Keratinocyte (primary cell): ENCODE results near the gene RPP21. TPM values are rescaled to one million over a fixed set of nuclear protein-coding genes. Genes with fewer than 3 reads are reported as not detected.

Experiments
- DNase-seq: peaks from one replicate; pipeline ENCODE4 v3.0.0-alpha.2; 2011; ENCODE audit warnings: low read depth, missing footprints, low spot score
- FAIRE-seq: peaks from 2 replicates; lab custom pipeline; 2011; peaks lifted over from hg19 to GRCh38; lab: Jason Lieb, UNC
- H2AFZ ChIP-seq: 2 replicates; pipeline ENCODE4 v1.6.0; 2012; ENCODE audit warnings: low read length, control low read depth, inconsistent platforms; ENCODE audit not compliant: control insufficient read depth
- H3K27ac ChIP-seq: 2 replicates; pipeline ENCODE4 v1.5.1; 2011; ENCODE audit warnings: low read length; ENCODE audit not compliant: control insufficient read depth, insufficient read depth
- H3K27me3 ChIP-seq: 3 replicates; pipeline ENCODE4 v1.6.0; 2011; ENCODE audit warnings: low read length; ENCODE audit not compliant: control insufficient read depth, insufficient read depth; ENCODE audit errors: extremely low read depth
- H3K36me3 ChIP-seq, 2 experiments: 2 replicates in 1 of 2; 3 replicates in 1 of 2; pipeline ENCODE4 v1.5.1; 2011; ENCODE audit warnings: low read length in 2 of 2, mild to moderate bottlenecking in 1 of 2; ENCODE audit not compliant: control insufficient read depth in 2 of 2, insufficient read depth in 2 of 2; ENCODE audit errors: extremely low read depth in 1 of 2
- H3K4me1 ChIP-seq: 3 replicates; pipeline ENCODE4 v1.5.1; 2011; ENCODE audit warnings: low read length; ENCODE audit not compliant: control insufficient read depth, insufficient read depth; ENCODE audit errors: extremely low read depth
- H3K4me2 ChIP-seq: 3 replicates; pipeline ENCODE4 v1.6.0; 2011; ENCODE audit warnings: low read depth, low read length; ENCODE audit not compliant: control insufficient read depth, insufficient read depth; ENCODE audit errors: extremely low read depth
- H3K4me3 ChIP-seq, 3 experiments: fragments of 200-600 bp in 1 of 3; sonication (generic) in 1 of 3; 2 replicates in 2 of 3; 3 replicates in 1 of 3; pipeline ENCODE4 v1.5.1; 2011 to 2016; ENCODE audit warnings: low read length in 3 of 3, mild to moderate bottlenecking in 3 of 3, control low read depth in 2 of 3, inconsistent platforms in 1 of 3, low read depth in 1 of 3, mixed read lengths in 1 of 3, mixed run types in 1 of 3, moderate library complexity in 1 of 3; ENCODE audit not compliant: control insufficient read depth in 2 of 3, insufficient read depth in 2 of 3; ENCODE audit errors: extremely low read depth in 1 of 3
- H3K79me2 ChIP-seq: 2 replicates; pipeline ENCODE4 v1.6.0; 2012; ENCODE audit warnings: low read length; ENCODE audit not compliant: control insufficient read depth, insufficient read depth
- H3K9ac ChIP-seq: 3 replicates; pipeline ENCODE4 v1.6.0; 2011; ENCODE audit warnings: low read length; ENCODE audit not compliant: control insufficient read depth, insufficient read depth; ENCODE audit errors: extremely low read depth
- H3K9me1 ChIP-seq: 3 replicates; pipeline ENCODE4 v1.6.0; 2011; ENCODE audit warnings: low read length; ENCODE audit not compliant: control insufficient read depth, insufficient read depth; ENCODE audit errors: extremely low read depth
- H3K9me3 ChIP-seq: 2 replicates; pipeline ENCODE4 v1.5.1; 2012; ENCODE audit warnings: low read depth, low read length; ENCODE audit not compliant: control insufficient read depth
- H4K20me1 ChIP-seq: 3 replicates; pipeline ENCODE4 v1.6.0; 2011; ENCODE audit warnings: low read length; ENCODE audit not compliant: control insufficient read depth, insufficient read depth; ENCODE audit errors: extremely low read depth
- CTCF ChIP-seq, 3 experiments: IDR thresholded peaks in 1 of 3; conservative IDR thresholded peaks in 1 of 3; optimal IDR thresholded peaks in 1 of 3; 2 replicates in 2 of 3; 3 replicates in 1 of 3; pipeline versions ENCODE3 to v1.5.1; 2011; ENCODE audit warnings: low read length in 3 of 3, mild to moderate bottlenecking in 3 of 3, moderate library complexity in 2 of 3, control low read depth in 1 of 3, inconsistent platforms in 1 of 3; ENCODE audit not compliant: insufficient read depth in 2 of 3; ENCODE audit errors: extremely low read depth in 1 of 3
- EZH2 ChIP-seq: IDR thresholded peaks from one replicate; pipeline ENCODE4 v1.6.1; 2012; ENCODE audit warnings: inconsistent platforms, mild to moderate bottlenecking, low read length, moderate library complexity
- dilution Hi-C: fragments of 300-500 bp; cut with MboI; formaldehyde crosslinking; loops from one replicate; pipeline ENCODE4 v1.7.0; 2020; ENCODE audit warnings: low sequenced_read_pairs; ENCODE audit not compliant: extremely low pct_ligation_motif_present
- polyA plus RNA-seq, 5 experiments: library from polyadenylated mRNA; depleted of rRNA in 3 of 5; stranded (reverse) in 3 of 5; stranded (forward) in 1 of 5; unstranded in 1 of 5; fragments of >200 nt; gene quantifications; 1 replicate in 1 of 5; 2 replicates in 3 of 5; 3 replicates in 1 of 5; pipeline versions ENCODE4 v1.2.1 to v1.2.3, GENCODE V29; 2011 to 2012; ENCODE audit warnings: missing spikeins in 2 of 5, low read depth in 1 of 5, low replicate concordance in 1 of 5

RPP21 gene
- polyA plus RNA-seq, 1 donor (not counting 4 experiments of a cell fraction or from before 2014, with no cell fraction given): 25.7 TPM

- FAIRE-seq: no peak
These were observed 32.2 kb upstream of the RPP21 start for GRCh38 chr6:30312676-30313321.

GRCh38 chr6:30315156-30315555, 29.8 kb upstream of the RPP21 start:
- H2AFZ ChIP-seq: no peak overlapping the region
- DNase-seq (no peak), FAIRE-seq (no peak)
- dilution Hi-C loops: no loop called here
- H3K9me3 ChIP-seq: no peaks in the 10 kb centered on the region
- H3K27ac ChIP-seq: no peak overlapping the region
- H3K4me2 ChIP-seq: no peak overlapping the region
- H3K9ac ChIP-seq: no peak overlapping the region
- TF ChIP-seq EZH2 (no peak), CTCF (optimal IDR thresholded peaks at IDR 0.05 in 1 of 3, IDR thresholded peaks at IDR 0.05 in 1 of 3, conservative IDR thresholded peaks at IDR 0.05 in 1 of 3; ENCODE audit: extremely low read depth in 1 of 3, insufficient read depth in 2 of 3, low read length in 3 of 3) (no peak)
- peaks cover 8 to 16% of the 10 kb centered on the region in 2 experiments for H3K36me3 ChIP-seq
- H3K79me2 ChIP-seq: peaks cover 75% of the 10 kb centered on the region
- no peaks in the 10 kb centered on the region for H3K4me1 ChIP-seq
- no peaks in the 10 kb centered on the region for H3K27me3 ChIP-seq
- no peak overlapping the region for H3K4me3 ChIP-seq
- no peaks in the 10 kb centered on the region for H3K9me1 ChIP-seq
- H4K20me1 ChIP-seq: peaks cover 4% of the 10 kb centered on the region

More at GRCh38 chr6:30312676-30313321, 32.2 kb upstream of the RPP21 start:
- Histone ChIP-seq H3K9ac (no peak overlapping the region), H3K79me2 (peaks cover 69% of the 10 kb centered on the region), H3K4me1 (no peaks in the 10 kb centered on the region), H2AFZ (no peak overlapping the region), H3K4me2 (no peak overlapping the region), H3K36me3 (peaks cover 13 to 18% of the 10 kb centered on the region in 2 experiments), H3K4me3 (no peak overlapping the region), H3K27ac (no peak overlapping the region), H3K27me3 (no peaks in the 10 kb centered on the region), H3K9me1 (no peaks in the 10 kb centered on the region), H3K9me3 (no peaks in the 10 kb centered on the region), H4K20me1 (peaks cover 2% of the 10 kb centered on the region)
- TF ChIP-seq CTCF (optimal IDR thresholded peaks at IDR 0.05 in 1 of 3, IDR thresholded peaks at IDR 0.05 in 1 of 3, conservative IDR thresholded peaks at IDR 0.05 in 1 of 3; ENCODE audit: extremely low read depth in 1 of 3, insufficient read depth in 2 of 3, low read length in 3 of 3): no peak
- no peak for TF ChIP-seq EZH2
- dilution Hi-C loops: no loop called here
- no peak for DNase-seq
